Esophagus (tissue), 2 donors: ENCODE measurements around the gene PRKAR1A. TPM values are rescaled to one million over a fixed set of nuclear protein-coding genes. Genes with fewer than 3 reads are reported as not detected.
"Not testable (repeated sequence)": the region's sequence is repeated elsewhere in the genome, so short reads cannot be mapped to it uniquely, and the experiment has no call there.

Experiments
- H3K27ac ChIP-seq, 2 donors: one replicate each; pipeline ENCODE4 v1.5.1; 2013; ENCODE audit warnings: low read depth in 2 of 2, mild to moderate bottlenecking in 2 of 2, inconsistent platforms in 1 of 2, low read length in 1 of 2, moderate library complexity in 1 of 2
- H3K27me3 ChIP-seq, 2 donors: one replicate each; pipeline ENCODE4 v1.6.1; 2013; ENCODE audit warnings: low read length in 2 of 2, control low read depth in 1 of 2, mild to moderate bottlenecking in 1 of 2; ENCODE audit not compliant: insufficient read depth in 2 of 2, control insufficient read depth in 1 of 2
- H3K36me3 ChIP-seq, 2 donors: one replicate each; pipeline ENCODE4 v1.6.1; 2013; ENCODE audit warnings: low read length in 1 of 2; ENCODE audit not compliant: control insufficient read depth in 2 of 2, insufficient read depth in 2 of 2
- H3K4me1 ChIP-seq, 2 donors: one replicate each; pipeline ENCODE4 v1.6.1; 2013; ENCODE audit warnings: low read length in 1 of 2; ENCODE audit not compliant: control insufficient read depth in 2 of 2, insufficient read depth in 2 of 2
- H3K4me3 ChIP-seq, 2 donors: one replicate each; pipeline ENCODE4 v1.5.1; 2013; ENCODE audit warnings: low read length in 2 of 2, mild to moderate bottlenecking in 2 of 2, low read depth in 1 of 2, moderate library complexity in 1 of 2
- H3K9me3 ChIP-seq, 2 donors: one replicate each; pipeline ENCODE4 v1.6.1; 2013; ENCODE audit warnings: mild to moderate bottlenecking in 2 of 2, low read depth in 1 of 2, low read length in 1 of 2, moderate library complexity in 1 of 2; ENCODE audit not compliant: control insufficient read depth in 2 of 2, insufficient read depth in 1 of 2
- WGBS, 2 donors: extraction: QIAGEN DNeasy Blood & Tissue Kit; methylation state at CpG; one replicate each; pipeline ENCODE4 v1.1.7; 2013; 5-methylcytosine and 5-hydroxymethylcytosine counted together
- polyA plus RNA-seq, 2 donors: library from polyadenylated mRNA; stranded (reverse); fragments of 200-250 nt; gene quantifications; one replicate each; pipeline ENCODE4 v1.2.3, GENCODE V29; 2013
- donor health status: healthy with polysubstance abuse.
- donor health status: Bipolar disorder and iron deficiency.

Gene PRKAR1A
- polyA plus RNA-seq, 2 donors, result 25.7 to 55.8 TPM

- H3K4me1 ChIP-seq, result no peaks in the 10 kb centered on the region
Measured at GRCh38 chr17:68491381-68492231, 20.6 kb upstream of the PRKAR1A start.

GRCh38 chr17:68492394-68493054 is 19.7 kb upstream of the PRKAR1A start:
- H3K4me3 ChIP-seq, result not testable (repeated sequence)
- WGBS, 2 donors, result 73 to 79% methylated on average over 8 of the region's 8 CpGs
- peak overlapping the region; percentile 30 to 85 for H3K27ac ChIP-seq

More at GRCh38 chr17:68491381-68492231, 20.6 kb upstream of the PRKAR1A start:
- no peak overlapping the region for H3K4me3 ChIP-seq
- H3K36me3 ChIP-seq, result no peaks in the 10 kb centered on the region
- peak overlapping the region; percentile 30 to 85 for H3K27ac ChIP-seq
- no peaks in the 10 kb centered on the region for H3K9me3 ChIP-seq
- no peaks in the 10 kb centered on the region for H3K27me3 ChIP-seq
- 44 to 52% methylated on average over 12 of the region's 12 CpGs for WGBS, 2 donors

DNA sequence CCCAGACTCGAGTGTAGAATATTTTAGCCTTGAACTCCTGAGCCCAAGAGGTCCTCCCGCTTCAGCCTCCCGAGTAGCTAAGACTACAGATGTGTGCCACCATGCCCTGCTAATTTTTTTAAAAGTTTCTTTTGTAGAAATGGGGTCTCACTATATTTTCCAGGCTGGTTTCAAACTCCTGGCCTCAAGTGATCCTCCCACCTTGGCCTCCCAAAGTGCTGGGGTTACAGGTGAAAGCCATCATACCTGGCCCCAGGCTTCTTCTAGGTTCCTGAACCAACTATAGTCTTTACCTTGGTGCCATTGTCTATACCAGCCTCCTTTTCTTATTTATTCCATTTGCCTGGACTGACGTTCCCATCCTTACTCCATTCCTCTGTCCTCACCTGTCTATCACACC is 17.1 kb upstream of the PRKAR1A start:
- WGBS, 2 donors, result 90 to 91% methylated on average over 4 of the region's 4 CpGs
- Histone ChIP-seq H3K9me3 (no peaks in the 10 kb centered on the region), H3K27me3 (no peaks in the 10 kb centered on the region), H3K4me1 (no peaks in the 10 kb centered on the region), H3K4me3 (no peak overlapping the region), H3K27ac (no peak overlapping the region), H3K36me3 (no peaks in the 10 kb centered on the region)

More at GRCh38 chr17:68492394-68493054, 19.7 kb upstream of the PRKAR1A start:
- H3K4me1 ChIP-seq, H3K9me3 ChIP-seq, H3K36me3 ChIP-seq, H3K27me3 ChIP-seq: not testable (repeated sequence)

GRCh38 chr17:68497885-68498319 is 14.3 kb upstream of the PRKAR1A start:
- Histone ChIP-seq H3K4me3 (no peak overlapping the region), H3K27ac (no peak overlapping the region), H3K4me1 (no peaks in the 10 kb centered on the region), H3K27me3 (no peaks in the 10 kb centered on the region), H3K36me3 (no peaks in the 10 kb centered on the region), H3K9me3 (no peaks in the 10 kb centered on the region)
- WGBS, 2 donors, result 10 to 14% methylated on average over 3 of the region's 3 CpGs

DNA sequence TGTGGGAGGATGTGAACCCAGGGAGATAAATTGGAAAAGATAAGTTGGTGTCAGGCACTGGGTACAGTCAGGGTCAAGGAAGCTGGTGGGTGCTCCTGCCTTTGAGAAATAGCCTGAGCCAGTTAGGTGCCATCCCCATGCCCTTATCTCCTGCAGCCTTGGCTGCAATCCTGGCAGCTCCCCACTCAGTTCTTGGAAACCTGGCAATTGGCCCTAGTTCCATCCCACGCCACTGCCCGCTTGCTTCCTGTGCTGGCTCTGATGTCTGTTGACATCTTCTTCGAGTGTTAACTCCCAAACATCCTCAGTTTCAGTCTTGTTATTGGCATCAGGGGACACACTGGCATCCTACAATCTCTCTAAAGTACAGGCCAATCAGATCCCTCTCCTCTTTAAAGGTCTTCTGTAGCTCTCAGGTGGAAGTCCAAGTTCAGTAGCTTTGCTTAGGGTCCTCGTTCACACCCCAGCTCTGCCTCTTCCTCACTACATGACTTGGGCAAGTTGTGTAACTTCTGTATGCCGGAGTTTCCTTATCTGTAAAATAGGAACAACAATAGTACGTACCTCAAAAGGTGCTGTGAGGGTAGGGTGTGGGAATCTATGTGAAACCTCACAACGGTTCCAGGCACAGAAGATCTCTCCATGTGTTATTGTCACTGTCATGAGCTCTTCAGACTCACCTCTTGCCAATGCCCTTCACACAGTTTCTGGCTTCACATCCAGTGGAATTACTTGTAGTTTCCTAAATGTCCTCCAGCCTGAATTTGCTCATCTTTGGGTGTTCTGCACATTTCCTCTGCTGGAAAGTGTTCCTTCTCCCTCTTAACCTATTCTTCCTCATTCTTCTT is 13.5 kb upstream of the PRKAR1A start:
- Histone ChIP-seq H3K36me3 (no peaks in the 10 kb centered on the region), H3K4me1 (no peaks in the 10 kb centered on the region), H3K27me3 (no peaks in the 10 kb centered on the region), H3K27ac (no peak overlapping the region), H3K9me3 (no peaks in the 10 kb centered on the region), H3K4me3 (no peak overlapping the region)
- WGBS, 2 donors, result 55 to 57% methylated on average over 7 of the region's 7 CpGs

GRCh38 chr17:68499587-68499986 is 12.6 kb upstream of the PRKAR1A start:
- 91 to 92% methylated on average over 5 of the region's 5 CpGs for WGBS, 2 donors
- Histone ChIP-seq H3K9me3 (no peaks in the 10 kb centered on the region), H3K4me1 (no peaks in the 10 kb centered on the region), H3K27ac (no peak overlapping the region), H3K27me3 (no peaks in the 10 kb centered on the region), H3K36me3 (no peaks in the 10 kb centered on the region), H3K4me3 (no peak overlapping the region)

GRCh38 chr17:68501074-68501473 is 11.2 kb upstream of the PRKAR1A start:
- WGBS, 2 donors, result 76 to 82% methylated on average over 3 of the region's 3 CpGs
- H3K4me3 ChIP-seq, result no peak overlapping the region

GRCh38 chr17:68505951-68506350 is 6.3 kb upstream of the PRKAR1A start:
- Histone ChIP-seq H3K4me1 (no peaks in the 10 kb centered on the region), H3K36me3 (no peaks in the 10 kb centered on the region), H3K9me3 (no peaks in the 10 kb centered on the region), H3K27ac (no peak overlapping the region), H3K27me3 (no peaks in the 10 kb centered on the region), H3K4me3 (no peak overlapping the region)
- WGBS, 2 donors, result 90 to 96% methylated on average over 1 of the region's 1 CpG

More at GRCh38 chr17:68501074-68501473, 11.2 kb upstream of the PRKAR1A start:
- Histone ChIP-seq H3K27ac (no peak overlapping the region), H3K27me3 (no peaks in the 10 kb centered on the region), H3K4me1 (no peaks in the 10 kb centered on the region), H3K9me3 (no peaks in the 10 kb centered on the region), H3K36me3 (no peaks in the 10 kb centered on the region)

- no peaks in the 10 kb centered on the region for H3K27me3 ChIP-seq
- H3K27ac ChIP-seq, result no peak overlapping the region
- 79% methylated on average over 3 of the region's 3 CpGs for WGBS, 2 donors
Measured at GRCh38 chr17:68507576-68507975, 4.7 kb upstream of the PRKAR1A start.

More at GRCh38 chr17:68507576-68507975, 4.7 kb upstream of the PRKAR1A start:
- Histone ChIP-seq H3K4me1 (peaks cover 0 to 2% of the 10 kb centered on the region in 2 donors), H3K4me3 (no peak overlapping the region), H3K9me3 (no peaks in the 10 kb centered on the region), H3K36me3 (no peaks in the 10 kb centered on the region)
